Upper lobe of right lung (tissue), 1 donor: ENCODE data around the gene DSCAM. TPM values are rescaled to one million over a fixed set of nuclear protein-coding genes. Genes with fewer than 3 reads are reported as not detected.

Source experiments
- ATAC-seq: fragments of 200-7000 bp; cut with Tn5 transposase; one replicate; pipeline ENCODE4 v1.9.1; 2020; ENCODE audit warnings: mild to moderate bottlenecking, moderate library complexity
- DNase-seq: peaks from one replicate; pipeline ENCODE4 v3.0.0-alpha.2; 2020
- H3K27ac ChIP-seq: fragments of 200-600 bp; one replicate; pipeline ENCODE4 v1.8.0; 2022
- H3K27me3 ChIP-seq: fragments of 200-600 bp; one replicate; pipeline ENCODE4 v1.8.0; 2022; ENCODE audit warnings: mild to moderate bottlenecking
- H3K36me3 ChIP-seq: fragments of 200-600 bp; one replicate; pipeline ENCODE4 v1.8.0; 2022
- H3K4me1 ChIP-seq: fragments of 200-600 bp; one replicate; pipeline ENCODE4 v1.8.0; 2022
- H3K4me3 ChIP-seq: fragments of 200-600 bp; one replicate; pipeline ENCODE4 v1.8.0; 2022; ENCODE audit warnings: mild to moderate bottlenecking
- H3K9me3 ChIP-seq: fragments of 200-600 bp; one replicate; pipeline ENCODE4 v1.8.0; 2022
- CTCF ChIP-seq: fragments of 200-600 bp; IDR thresholded peaks from one replicate; pipeline ENCODE4 v1.8.0; 2022; ENCODE audit warnings: antibody characterized with exemption
- intact Hi-C: fragments of 100-400 bp; cut with DNase I; formaldehyde crosslinking; loops from one replicate; pipeline ENCODE4 v1.11.0; 2022
- microRNA-seq: library from miRNA; unstranded; fragments of <30 nt; microRNA quantifications from one replicate; pipeline ENCODE4 v1.2.0, GENCODE V29; 2020; ENCODE audit warnings: borderline microRNAs expressed
- total RNA-seq: library from RNA; stranded (reverse); fragmentation: NEBNext Ultra II Directional; extraction: Animal tissue kit (Norgen Biotek cat#: 25700); gene quantifications from one replicate; pipeline ENCODE4 v1.2.1, GENCODE V29; 2021
- donor health status: DM: no; HTN: yes; CAD: no; lungs with severe emphysema.

The DSCAM gene
- total RNA-seq, 1 donor from 2014 or later = not detected

- DNase-seq (no peak), ATAC-seq (no peak)
- Histone ChIP-seq H3K36me3 (no peaks in the 10 kb centered on the region), H3K9me3 (no peaks in the 10 kb centered on the region), H3K4me1 (no peaks in the 10 kb centered on the region), H3K27ac (no peak overlapping the region), H3K4me3 (no peak overlapping the region), H3K27me3 (no peaks in the 10 kb centered on the region)
- intact Hi-C loops = no loop called here
- no peak for TF ChIP-seq CTCF
Observed at GRCh38 chr21:39961251-39961650, 885.7 kb downstream of the DSCAM start.

Small RNAs within 50 kb of the gene (microRNA-seq; reads per million reads assigned to microRNA genes)
- gene MIR4760 = not detected
